C4-2B (cell line): ENCODE results near the gene IRGC.

Experiments
- H3K27ac ChIP-seq: fragments of 450-650 bp; 2 replicates; pipeline ENCODE4 v1.5.1; 2017
- ZFX ChIP-seq: fragments of 450-650 bp; IDR thresholded peaks from 2 replicates; pipeline ENCODE4 v1.6.1; 2017
- TF ChIP-seq, protein P1 (sequence below): fragments of 450-650 bp; conservative IDR thresholded peaks from 2 replicates; pipeline ENCODE4 v1.5.1; 2017; ENCODE audit warnings: mild to moderate bottlenecking

The IRGC gene

DNA sequence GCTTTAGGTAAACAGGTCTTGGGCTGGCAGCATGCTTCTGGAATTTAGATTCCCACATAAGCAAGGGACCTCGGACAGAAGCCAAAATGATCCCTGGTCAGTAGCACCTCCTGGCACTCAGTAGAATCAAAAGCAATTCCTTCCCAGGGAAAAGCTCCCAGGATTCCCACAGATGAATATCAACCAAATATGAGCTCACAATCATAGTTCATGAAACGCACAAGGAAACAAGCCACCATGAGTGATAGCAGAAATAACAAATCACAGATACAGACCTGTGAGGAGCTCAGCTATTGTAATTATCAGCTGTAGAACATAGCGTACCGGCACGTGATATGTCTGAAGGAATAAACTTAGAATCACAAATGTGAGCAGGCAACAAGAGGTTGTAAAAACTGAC, 24.1 kb upstream of the IRGC start:
- no peak overlapping the region for H3K27ac ChIP-seq
- TF ChIP-seq, protein P1, sequence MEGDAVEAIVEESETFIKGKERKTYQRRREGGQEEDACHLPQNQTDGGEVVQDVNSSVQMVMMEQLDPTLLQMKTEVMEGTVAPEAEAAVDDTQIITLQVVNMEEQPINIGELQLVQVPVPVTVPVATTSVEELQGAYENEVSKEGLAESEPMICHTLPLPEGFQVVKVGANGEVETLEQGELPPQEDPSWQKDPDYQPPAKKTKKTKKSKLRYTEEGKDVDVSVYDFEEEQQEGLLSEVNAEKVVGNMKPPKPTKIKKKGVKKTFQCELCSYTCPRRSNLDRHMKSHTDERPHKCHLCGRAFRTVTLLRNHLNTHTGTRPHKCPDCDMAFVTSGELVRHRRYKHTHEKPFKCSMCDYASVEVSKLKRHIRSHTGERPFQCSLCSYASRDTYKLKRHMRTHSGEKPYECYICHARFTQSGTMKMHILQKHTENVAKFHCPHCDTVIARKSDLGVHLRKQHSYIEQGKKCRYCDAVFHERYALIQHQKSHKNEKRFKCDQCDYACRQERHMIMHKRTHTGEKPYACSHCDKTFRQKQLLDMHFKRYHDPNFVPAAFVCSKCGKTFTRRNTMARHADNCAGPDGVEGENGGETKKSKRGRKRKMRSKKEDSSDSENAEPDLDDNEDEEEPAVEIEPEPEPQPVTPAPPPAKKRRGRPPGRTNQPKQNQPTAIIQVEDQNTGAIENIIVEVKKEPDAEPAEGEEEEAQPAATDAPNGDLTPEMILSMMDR, result no peak
- TF ChIP-seq ZFX, result no peak

DNA sequence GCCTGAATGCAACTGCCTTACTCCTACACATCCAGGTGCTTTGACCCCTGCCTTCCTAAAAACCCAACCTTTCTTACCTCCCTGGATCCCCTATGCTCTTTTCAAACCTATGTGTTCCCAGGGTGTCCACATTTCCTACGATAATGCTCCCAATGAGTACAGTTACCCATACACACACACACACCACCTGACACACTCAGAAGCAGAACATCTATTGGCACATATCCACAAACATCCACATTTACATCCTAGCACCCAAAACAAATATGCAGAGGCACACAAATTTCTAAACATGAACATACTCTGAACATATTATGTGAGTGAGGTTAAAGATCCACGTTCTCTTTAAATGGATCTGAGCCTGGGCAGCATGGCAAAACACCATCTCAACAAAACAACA, 23.5 kb upstream of the IRGC start:
- H3K27ac ChIP-seq, result no peak overlapping the region
- TF ChIP-seq ZFX, result no peak
- TF ChIP-seq, protein P1, result no peak

DNA sequence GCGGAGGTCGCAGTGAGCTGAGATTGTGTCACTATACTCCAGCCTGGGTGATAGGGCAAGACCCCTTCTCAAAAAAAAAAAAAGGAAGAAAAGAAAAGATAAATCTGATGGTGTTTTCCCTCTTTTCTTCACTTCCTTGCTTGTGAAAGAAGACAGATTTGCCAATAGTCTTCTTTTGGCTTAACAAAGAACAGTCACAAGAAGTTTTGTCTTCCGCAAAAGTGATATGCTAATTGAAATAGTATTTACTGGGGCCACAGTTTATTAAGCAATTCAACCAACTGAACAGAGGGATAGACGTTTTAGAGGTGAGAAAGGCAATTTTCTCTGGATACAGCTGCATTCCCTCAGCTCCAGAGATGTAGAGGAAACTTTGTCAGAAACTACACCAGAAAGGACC, 23.0 kb upstream of the IRGC start:
- no peak overlapping the region for H3K27ac ChIP-seq
- TF ChIP-seq, protein P1, result no peak
- no peak for TF ChIP-seq ZFX

DNA sequence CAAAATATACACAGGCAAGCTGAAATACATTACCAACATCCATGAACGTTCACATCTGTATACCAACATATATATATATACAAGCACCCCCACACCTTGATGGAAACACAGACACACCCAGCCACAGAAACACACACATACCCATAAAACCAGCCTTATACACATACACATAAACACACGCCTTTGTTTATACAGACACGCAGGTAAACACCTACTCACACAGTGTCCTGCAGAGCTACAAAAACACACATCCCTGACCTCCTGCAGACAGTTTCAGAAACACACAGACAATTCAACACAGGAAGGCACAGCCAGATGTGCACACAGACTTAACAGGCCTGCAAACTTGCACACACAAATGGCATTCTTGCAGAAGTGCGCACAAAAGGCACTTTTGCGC, 21.3 kb upstream of the IRGC start:
- TF ChIP-seq, protein P1, result no peak
- no peak for TF ChIP-seq ZFX
- H3K27ac ChIP-seq, result no peak overlapping the region

DNA sequence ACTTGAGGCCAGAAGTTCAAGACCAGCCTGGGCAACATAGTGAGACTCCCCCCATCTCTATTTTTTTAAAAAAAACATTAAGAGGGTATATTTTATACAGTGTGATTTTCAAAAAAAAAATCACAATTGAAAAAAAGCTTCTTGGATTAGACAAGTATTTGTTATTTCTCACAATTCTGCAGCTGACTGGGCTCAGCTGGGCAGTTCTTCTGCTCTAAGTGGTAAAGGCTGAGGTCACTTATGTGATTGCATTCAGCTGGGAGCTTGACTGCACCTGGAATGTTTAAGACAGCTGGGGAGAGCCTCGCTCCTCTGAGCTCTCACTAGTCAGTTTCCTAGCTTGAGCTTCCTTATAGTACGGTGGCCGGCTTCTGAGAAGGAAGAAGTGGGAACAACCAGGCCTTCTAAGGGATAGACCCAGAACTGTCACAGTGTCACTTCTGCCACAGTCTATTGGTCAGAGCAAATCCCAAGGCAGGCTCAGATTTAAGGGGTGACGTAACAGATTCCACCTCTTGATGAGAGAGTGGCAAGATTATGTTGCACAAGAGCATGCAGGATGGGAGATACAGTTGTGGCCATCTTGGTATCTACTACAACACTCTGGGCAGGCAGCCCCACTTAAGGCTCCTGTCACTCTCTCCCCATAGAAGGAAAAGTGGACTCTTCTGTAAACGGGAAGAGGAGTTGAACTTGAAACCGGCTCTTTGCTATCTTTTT, 19.7 kb upstream of the IRGC start:
- no peak overlapping the region for H3K27ac ChIP-seq
- no peak for TF ChIP-seq ZFX
- TF ChIP-seq, protein P1, result no peak

DNA sequence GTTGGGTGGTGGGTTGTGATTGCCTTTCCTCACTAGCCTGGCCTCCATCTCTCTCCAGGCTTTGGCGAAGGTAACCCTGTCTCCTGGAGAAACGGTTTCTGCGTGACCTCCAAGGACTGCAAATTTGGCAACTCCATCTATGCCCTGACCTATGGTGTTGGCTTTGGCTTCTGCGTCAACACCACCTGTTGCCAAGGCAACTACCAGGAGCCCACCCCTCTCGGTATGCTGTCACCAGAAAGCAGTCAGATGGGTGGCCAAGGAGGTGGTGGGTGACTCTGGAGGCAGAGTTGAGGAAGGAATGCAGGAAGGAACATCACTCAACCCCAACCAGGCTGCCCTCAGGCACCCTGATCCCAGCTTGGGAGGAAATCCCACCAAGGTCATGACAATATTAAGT, 18.6 kb upstream of the IRGC start:
- no peak overlapping the region for H3K27ac ChIP-seq
- TF ChIP-seq, protein P1, result no peak
- no peak for TF ChIP-seq ZFX

DNA sequence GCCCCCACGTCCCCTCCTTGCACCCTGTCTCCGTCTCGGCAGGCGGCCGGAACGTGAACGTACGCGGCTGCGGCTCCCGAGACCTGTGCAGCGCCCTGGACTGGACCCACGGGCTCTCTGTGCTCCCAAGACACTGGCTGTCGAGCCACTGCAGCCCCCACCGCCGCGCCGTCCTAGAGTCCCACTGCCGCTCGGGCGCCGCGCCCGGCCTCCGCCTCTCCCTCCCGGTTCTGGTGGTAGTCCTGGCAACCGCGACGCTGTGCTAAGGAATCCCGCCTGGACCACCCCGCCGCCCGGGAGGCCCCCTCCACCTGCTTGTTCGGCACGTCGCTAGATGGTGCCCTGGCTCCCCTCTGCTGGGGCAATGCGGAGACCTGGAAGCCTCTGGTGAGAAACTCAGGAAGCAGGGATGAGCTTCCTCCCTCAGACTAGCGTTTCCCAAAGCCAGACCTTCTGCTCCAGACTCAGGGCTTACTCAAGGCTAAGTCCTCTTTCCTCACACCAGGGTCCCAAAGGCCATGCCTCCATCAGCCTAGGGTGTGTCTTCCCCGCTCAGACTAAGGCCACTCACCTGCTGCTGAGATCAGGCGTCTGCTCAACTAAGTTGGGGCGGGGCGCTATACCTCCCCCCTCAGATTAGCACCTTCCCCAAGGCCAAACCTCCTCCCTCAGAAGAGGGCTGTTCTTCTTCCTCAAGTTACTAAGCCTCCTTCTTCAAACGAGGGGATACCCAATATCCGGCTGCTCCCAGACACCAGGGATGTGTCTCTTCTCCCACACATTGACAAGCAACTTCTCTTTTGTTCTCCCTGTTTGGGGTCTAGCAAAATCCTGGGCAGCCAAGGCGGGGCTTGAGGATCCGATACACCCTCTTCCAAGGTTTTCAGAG, 16.1 kb upstream of the IRGC start:
- no peak for TF ChIP-seq ZFX
- TF ChIP-seq, protein P1, result no peak
- H3K27ac ChIP-seq, result no peak overlapping the region
